Glutamatergic neuron (in vitro differentiated cells): ENCODE results near the gene CROCC2. TPM values are rescaled to one million over a fixed set of nuclear protein-coding genes. Genes with fewer than 3 reads are reported as not detected.

Experiments used
- DNase-seq: peaks from one replicate; pipeline ENCODE4 v3.0.0; 2022
- H3K27ac Mint-ChIP-seq: one replicate; pipeline ENCODE4 v1.8.0; 2020; ENCODE audit warnings: mild to moderate bottlenecking, mixed read lengths, inconsistent platforms; ENCODE audit not compliant: unreplicated experiment
- H3K27me3 Mint-ChIP-seq: one replicate; pipeline ENCODE4 v1.8.0; 2020; ENCODE audit warnings: mild to moderate bottlenecking, moderate library complexity, mixed read lengths, inconsistent platforms; ENCODE audit not compliant: unreplicated experiment
- H3K36me3 Mint-ChIP-seq: one replicate; pipeline ENCODE4 v1.8.0; 2020; ENCODE audit warnings: mild to moderate bottlenecking, mixed read lengths, inconsistent platforms; ENCODE audit not compliant: unreplicated experiment
- H3K4me1 Mint-ChIP-seq: one replicate; pipeline ENCODE4 v1.8.0; 2020; ENCODE audit warnings: mild to moderate bottlenecking, low read depth, mixed read lengths, inconsistent platforms; ENCODE audit not compliant: unreplicated experiment
- H3K4me3 Mint-ChIP-seq: one replicate; pipeline ENCODE4 v1.8.0; 2020; ENCODE audit warnings: mild to moderate bottlenecking, mixed read lengths, inconsistent platforms; ENCODE audit not compliant: unreplicated experiment
- H3K9me3 Mint-ChIP-seq: one replicate; pipeline ENCODE4 v1.8.0; 2020; ENCODE audit warnings: mild to moderate bottlenecking, moderate library complexity, mixed read lengths, inconsistent platforms; ENCODE audit not compliant: unreplicated experiment
- total RNA-seq: library from RNA; stranded (reverse); fragmentation: NEBNext Ultra II Directional; extraction: Animal tissue kit (Norgen Biotek cat#: 25700); gene quantifications from one replicate; pipeline ENCODE4 v1.2.1, GENCODE V29; 2021; ENCODE audit not compliant: unreplicated experiment
- TF ChIP-seq, protein P1 (sequence below): fragments of 200-600 bp; sonication (generic); IDR thresholded peaks from one replicate; pipeline ENCODE4 v1.5.0; 2021; ENCODE audit not compliant: partially characterized antibody, unreplicated experiment

The CROCC2 gene
- total RNA-seq, 1 donor from 2014 or later: not detected

DNA sequence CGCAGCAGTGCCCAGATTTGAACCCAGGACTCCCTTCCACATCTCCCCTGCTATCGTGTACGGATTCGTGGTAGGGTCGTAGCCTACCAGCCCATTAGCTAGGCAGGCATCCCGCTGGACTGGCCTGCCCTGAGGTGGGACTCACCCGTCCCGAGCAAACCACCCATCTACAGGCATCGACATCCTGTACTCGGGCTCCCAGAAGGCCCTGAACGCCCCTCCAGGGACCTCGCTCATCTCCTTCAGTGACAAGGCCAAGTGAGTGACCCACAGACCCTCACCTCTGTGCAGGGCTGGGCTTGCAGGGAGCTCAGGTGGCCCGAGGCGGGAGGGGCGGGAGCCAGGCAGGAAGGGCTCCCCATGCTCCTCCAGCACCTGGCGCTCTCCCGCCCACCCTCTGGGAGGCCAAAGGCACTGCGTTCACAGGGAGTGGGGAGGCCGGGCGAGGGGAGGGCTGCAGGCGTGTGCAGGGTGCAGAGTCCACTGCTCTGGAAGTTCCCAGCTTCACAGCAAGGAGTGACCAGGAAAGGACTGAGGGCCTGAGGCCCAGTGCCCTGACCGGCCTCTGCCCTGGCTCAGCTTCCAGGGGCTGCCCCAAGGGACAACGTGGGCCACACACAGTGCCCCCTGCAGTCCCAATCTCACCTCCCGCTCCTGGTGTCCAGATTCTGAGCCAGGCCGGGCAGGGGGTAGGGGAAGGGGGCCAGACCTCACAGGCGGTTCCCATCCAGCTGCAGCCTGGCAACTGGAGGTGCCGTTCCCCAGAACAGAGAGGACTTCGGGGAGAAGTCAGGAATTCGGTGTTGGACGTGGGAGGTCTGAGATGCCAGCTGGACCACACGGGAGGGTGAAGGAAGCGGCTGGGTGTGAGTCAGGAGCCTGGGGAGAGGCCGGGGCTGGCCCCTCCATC is 32.1 kb upstream of the CROCC2 start:
- Mint-ChIP-seq H3K4me3 (no peak overlapping the region), H3K4me1 (no peaks in the 10 kb centered on the region), H3K27ac (no peak overlapping the region), H3K27me3 (peaks cover 7% of the 10 kb centered on the region), H3K36me3 (no peaks in the 10 kb centered on the region), H3K9me3 (peaks cover 2% of the 10 kb centered on the region)
- TF ChIP-seq, protein P1, sequence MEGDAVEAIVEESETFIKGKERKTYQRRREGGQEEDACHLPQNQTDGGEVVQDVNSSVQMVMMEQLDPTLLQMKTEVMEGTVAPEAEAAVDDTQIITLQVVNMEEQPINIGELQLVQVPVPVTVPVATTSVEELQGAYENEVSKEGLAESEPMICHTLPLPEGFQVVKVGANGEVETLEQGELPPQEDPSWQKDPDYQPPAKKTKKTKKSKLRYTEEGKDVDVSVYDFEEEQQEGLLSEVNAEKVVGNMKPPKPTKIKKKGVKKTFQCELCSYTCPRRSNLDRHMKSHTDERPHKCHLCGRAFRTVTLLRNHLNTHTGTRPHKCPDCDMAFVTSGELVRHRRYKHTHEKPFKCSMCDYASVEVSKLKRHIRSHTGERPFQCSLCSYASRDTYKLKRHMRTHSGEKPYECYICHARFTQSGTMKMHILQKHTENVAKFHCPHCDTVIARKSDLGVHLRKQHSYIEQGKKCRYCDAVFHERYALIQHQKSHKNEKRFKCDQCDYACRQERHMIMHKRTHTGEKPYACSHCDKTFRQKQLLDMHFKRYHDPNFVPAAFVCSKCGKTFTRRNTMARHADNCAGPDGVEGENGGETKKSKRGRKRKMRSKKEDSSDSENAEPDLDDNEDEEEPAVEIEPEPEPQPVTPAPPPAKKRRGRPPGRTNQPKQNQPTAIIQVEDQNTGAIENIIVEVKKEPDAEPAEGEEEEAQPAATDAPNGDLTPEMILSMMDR: no peak
- DNase-seq: no peak

DNA sequence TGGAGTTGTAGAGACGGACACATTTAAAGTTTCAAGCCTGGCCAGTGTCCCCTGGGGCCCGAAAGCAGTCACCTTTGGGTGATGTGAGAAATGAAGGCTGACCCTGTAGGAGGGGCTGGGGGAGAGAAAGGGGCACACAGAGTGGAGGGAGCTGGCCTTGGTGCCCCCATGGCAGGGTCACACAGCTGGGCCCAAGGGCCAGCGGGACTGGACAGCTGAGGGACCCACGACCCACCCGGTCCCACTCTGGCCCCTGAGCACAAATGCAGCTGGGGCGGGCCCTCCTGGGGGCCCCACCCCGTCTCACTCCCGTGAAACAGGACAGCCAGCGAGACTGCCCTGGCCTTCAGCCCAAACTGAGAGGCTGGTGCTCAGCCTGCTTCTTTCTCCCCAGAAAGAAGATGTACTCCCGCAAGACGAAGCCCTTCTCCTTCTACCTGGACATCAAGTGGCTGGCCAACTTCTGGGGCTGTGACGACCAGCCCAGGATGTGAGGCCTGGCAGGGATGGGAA is 31.4 kb upstream of the CROCC2 start:
- Mint-ChIP-seq H3K4me3 (no peak overlapping the region), H3K9me3 (peaks cover 2% of the 10 kb centered on the region), H3K27me3 (peaks cover 8% of the 10 kb centered on the region), H3K4me1 (no peaks in the 10 kb centered on the region), H3K27ac (no peak overlapping the region), H3K36me3 (no peaks in the 10 kb centered on the region)
- DNase-seq: no peak
- TF ChIP-seq, protein P1: no peak

DNA sequence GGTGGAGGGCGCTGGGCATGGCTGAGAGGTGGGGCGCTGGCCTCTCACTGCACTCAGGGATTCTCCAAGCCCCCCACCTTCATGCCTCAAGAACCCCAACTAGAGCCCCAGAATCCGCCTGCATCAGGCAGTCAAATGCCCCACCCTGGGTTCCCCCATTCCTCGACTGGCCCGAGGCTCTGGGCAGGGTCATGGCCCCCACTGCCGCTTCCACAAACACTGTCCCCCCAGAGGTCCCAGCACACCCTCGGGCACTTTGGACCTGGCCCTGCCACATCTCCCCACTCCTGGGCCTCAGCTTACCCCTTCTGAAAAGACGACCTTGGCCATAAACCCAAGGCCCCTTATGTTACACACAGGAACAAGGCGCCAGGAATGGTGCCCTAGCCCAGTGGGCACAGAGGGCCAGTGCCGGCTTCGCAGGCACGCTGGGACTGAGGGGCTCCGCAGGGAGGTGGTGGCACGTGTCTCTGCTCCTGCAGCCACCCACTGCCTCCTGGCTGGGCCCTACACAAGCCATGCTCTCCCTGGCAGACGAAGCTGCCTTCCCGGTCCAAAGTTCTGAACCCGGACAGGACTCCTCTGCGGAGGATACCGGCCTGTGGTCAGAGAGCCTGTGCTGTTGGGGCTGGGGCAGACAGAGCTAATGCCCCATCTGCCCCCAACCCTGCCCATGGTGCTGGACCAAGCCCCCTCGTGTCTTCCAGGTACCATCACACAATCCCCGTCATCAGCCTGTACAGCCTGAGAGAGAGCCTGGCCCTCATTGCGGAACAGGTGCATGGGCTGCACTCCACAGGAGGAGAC is 30.7 kb upstream of the CROCC2 start:
- Mint-ChIP-seq H3K36me3 (no peaks in the 10 kb centered on the region), H3K27ac (no peak overlapping the region), H3K27me3 (peaks cover 9% of the 10 kb centered on the region), H3K4me3 (no peak overlapping the region), H3K4me1 (no peaks in the 10 kb centered on the region), H3K9me3 (peaks cover 2% of the 10 kb centered on the region)
- DNase-seq: peak; percentile 13
- TF ChIP-seq, protein P1: no peak

DNA sequence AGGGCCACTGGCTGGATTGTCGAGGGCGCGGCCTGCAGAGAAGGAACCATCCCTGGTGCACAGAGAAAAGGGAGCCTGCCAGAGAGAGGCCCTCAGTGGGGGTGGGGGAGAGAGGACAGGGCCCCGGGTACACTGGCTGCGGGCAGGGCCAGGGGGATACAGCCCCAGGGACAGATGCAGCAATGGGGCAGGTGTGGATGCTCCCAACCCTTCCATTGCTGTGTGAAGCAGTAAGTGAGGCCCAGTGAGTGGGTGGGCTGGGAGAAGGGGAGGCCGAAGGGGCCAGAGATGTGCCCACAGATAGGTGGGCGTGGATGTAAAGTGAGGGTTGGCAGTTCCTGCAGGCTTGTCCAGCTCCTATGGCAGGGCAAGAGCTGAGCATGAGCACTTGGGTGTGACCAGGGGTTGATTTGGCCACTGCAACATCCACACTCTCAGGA is 30.1 kb upstream of the CROCC2 start:
- no peak overlapping the region for H3K27ac Mint-ChIP-seq
- DNase-seq: no peak
- no peaks in the 10 kb centered on the region for H3K36me3 Mint-ChIP-seq
- no peaks in the 10 kb centered on the region for H3K4me1 Mint-ChIP-seq
- H3K9me3 Mint-ChIP-seq: peaks cover 2% of the 10 kb centered on the region
- H3K4me3 Mint-ChIP-seq: no peak overlapping the region
- peaks cover 9% of the 10 kb centered on the region for H3K27me3 Mint-ChIP-seq
- TF ChIP-seq, protein P1: no peak
